GM10248 (cell line): ENCODE measurements around the gene GRIK2.

Experiments used
- CTCF ChIA-PET: fragments of 300-600 bp; sonication (Branson Sonifier 250); formaldehyde crosslinking; extraction: SDS; loops from one replicate; lab custom pipeline; 2021; ENCODE audit warnings: antibody characterized with exemption; lab: Yijun Ruan, JAX
- POLR2A ChIA-PET: fragments of 350-650 bp; sonication (Branson Sonifier 250); formaldehyde crosslinking; extraction: SDS; loops from one replicate; lab custom pipeline; 2020; ENCODE audit warnings: antibody characterized with exemption; lab: Yijun Ruan, JAX
- DNase-seq: peaks from one replicate; pipeline ENCODE4 v3.0.0; 2012; ENCODE audit errors: extremely low spot score
- CTCF ChIP-seq: IDR thresholded peaks from 2 replicates; pipeline ENCODE4 v1.5.1; 2012; ENCODE audit warnings: mild to moderate bottlenecking, low read depth; ENCODE audit errors: extremely low read depth, missing control alignments, control extremely low read depth

The GRIK2 gene

GRCh38 chr6:101876431-101876830, 482.9 kb downstream of the GRIK2 start:
- DNase-seq, result no peak
- TF ChIP-seq CTCF, result no peak
- CTCF ChIA-PET, result no interaction called here
- POLR2A ChIA-PET, result no interaction called here

- ChIA-PET CTCF (no interaction called here), POLR2A (no interaction called here)
- TF ChIP-seq CTCF, result no peak
- DNase-seq, result no peak
Observed at GRCh38 chr6:101878554-101879276, 485.2 kb downstream of the GRIK2 start.

GRCh38 chr6:101879782-101880181, 486.3 kb downstream of the GRIK2 start:
- CTCF ChIA-PET, result no interaction called here
- POLR2A ChIA-PET, result no interaction called here
- no peak for TF ChIP-seq CTCF
- no peak for DNase-seq

- CTCF ChIA-PET, result no interaction called here
- no peak for DNase-seq
- no peak for TF ChIP-seq CTCF
- POLR2A ChIA-PET, result no interaction called here
Observed at GRCh38 chr6:101883505-101883904, 490.0 kb downstream of the GRIK2 start.

GRCh38 chr6:101887532-101887931, 494.0 kb downstream of the GRIK2 start:
- TF ChIP-seq CTCF, result no peak
- CTCF ChIA-PET, result no interaction called here

GRCh38 chr6:101907356-101908217, 514.1 kb downstream of the GRIK2 start:
- no peak for TF ChIP-seq CTCF
- ChIA-PET CTCF (interaction anchor here (1.4 kb wide), 1 partner anchor 9 kb away, joined by 3 read pairs; no protein-coding TSS in a partner anchor), POLR2A (no interaction called here)
- no peak for DNase-seq

More at GRCh38 chr6:101887532-101887931, 494.0 kb downstream of the GRIK2 start:
- no peak for DNase-seq
- POLR2A ChIA-PET, result no interaction called here
